Caki2 (cell line): ENCODE measurements around the gene MRPL19. TPM values are rescaled to one million over a fixed set of nuclear protein-coding genes. Genes with fewer than 3 reads are reported as not detected.
"Not testable (repeated sequence)": the region's sequence is repeated elsewhere in the genome, so short reads cannot be mapped to it uniquely, and the experiment has no call there.

Experiments
- DNase-seq: peaks from one replicate; pipeline ENCODE4 v3.0.0-alpha.2; 2015; ENCODE audit warnings: low read depth
- in situ Hi-C: cut with HindIII; loops from 2 replicates; pipeline ENCODE4 v1.10.0; 2016; ENCODE audit warnings: low sequenced_read_pairs, low pct_unique_long_range_greater_than_20kb, mixed read lengths
- total RNA-seq: library from RNA; depleted of rRNA; stranded (reverse); fragments of >200 nt; shearing (Covaris generic); gene quantifications from 2 replicates; pipeline ENCODE4 v1.2.3, GENCODE V29; 2014; ENCODE audit warnings: low replicate concordance

Gene MRPL19
- total RNA-seq, 1 experiment from 2014 or later, result 71.3 TPM

DNA sequence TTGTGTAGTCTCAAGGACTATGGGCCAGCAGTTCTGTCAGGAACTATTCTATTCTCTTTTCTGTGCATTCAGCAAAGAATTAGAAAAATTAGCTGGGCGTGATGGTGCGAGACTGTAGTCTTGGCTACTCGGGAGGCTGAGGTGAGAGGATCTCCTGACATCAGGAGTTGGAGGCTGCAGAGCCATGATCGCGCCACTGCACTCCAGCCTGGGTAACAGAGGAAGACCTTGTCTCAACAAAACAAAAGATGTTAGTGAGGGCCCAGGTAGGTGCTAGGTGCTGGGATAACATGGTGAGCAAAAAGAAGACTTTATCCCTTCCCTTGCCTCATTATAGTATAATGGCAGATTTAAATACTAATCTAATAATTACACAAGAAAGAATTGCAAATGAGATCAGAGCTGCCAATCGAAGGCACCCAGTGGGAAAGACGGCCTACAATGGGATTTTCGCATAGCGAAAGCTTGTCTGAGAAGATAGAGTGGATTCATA is 447 bp upstream of the MRPL19 start:
- in situ Hi-C loops, result no loop called here
- no peak for DNase-seq

DNA sequence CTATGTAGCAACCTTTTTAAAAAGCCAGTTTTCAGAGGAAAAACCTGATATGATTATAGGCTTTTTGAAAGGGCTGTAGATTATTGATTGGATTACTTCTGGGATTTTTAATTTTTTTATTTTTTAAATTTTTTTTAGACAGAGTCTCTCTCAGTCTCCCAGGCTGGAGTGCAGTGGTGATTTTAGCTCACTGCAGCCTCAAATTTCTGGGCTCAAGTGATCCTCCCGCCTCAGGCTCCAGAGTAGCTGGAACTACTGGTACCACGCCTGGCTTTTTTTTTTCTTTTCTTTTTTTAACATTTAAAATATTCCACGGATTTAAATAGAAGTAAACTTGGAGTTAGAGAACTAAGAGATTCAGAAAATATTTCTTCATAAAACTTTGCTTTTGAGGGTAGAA is 1.2 kb downstream of the MRPL19 start:
- no peak for DNase-seq

DNA sequence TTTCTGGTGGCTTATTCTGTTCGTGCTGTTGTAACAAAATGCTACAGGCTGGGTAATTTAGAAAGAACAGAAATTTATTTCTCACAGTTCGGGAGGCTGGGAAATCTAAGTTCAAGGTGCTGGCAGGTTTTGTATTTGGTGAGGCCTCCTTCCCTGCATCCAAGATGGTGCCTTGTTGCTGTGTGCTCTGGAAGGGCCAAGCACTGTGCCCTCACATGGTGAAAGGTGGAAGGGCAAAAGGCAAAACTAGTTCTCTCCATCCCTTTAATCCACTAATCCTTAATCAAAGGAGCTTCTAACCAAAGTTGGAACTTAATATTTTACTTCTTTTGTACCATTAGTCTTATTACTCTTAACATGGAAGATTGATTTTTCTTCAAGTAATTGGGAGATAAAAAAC is 7.4 kb downstream of the MRPL19 start:
- no peak for DNase-seq
- in situ Hi-C loops, result no loop called here

More for the DNA sequence above, 1.2 kb downstream of the MRPL19 start:
- in situ Hi-C loops, result no loop called here

DNA sequence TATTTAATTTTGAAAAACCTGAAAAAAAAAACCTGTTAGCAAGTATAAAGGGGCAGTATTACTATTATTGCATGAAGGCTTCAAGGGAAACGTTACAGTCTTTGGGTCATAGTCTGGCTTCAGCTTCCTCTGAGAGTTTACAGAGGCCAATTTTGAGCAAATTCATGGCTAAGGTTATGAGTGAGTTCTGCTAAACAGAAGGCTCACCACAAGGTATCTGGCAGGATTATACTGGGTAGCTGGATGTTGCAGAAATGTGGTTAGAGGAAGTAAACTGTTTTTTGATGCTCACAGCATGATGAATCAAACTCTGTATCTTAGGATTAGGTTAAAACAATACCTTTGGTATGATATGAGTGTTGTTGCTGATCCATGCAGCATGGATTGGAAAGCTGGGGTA is 9.3 kb downstream of the MRPL19 start:
- no peak for DNase-seq
- in situ Hi-C loops, result no loop called here

DNA sequence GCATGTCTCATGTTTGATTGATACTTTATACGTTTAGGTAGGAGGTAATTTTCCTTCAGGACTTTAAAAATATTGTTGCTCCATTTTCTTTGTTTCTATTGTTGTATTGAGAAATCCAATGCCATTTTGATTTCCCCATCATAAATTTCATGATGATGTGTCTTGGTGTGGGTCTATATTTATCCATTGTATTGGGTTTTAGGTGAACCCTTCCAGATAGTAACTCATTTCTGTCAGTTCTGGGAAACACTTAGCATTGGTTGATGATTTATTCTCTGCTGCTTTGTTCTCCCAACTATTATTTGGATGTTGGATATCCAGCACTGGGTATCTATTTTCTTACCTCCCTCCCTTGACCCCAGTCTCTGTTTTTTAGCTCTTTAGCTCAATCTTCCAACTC is 10.0 kb downstream of the MRPL19 start:
- DNase-seq, result no peak
- in situ Hi-C loops, result no loop called here

DNA sequence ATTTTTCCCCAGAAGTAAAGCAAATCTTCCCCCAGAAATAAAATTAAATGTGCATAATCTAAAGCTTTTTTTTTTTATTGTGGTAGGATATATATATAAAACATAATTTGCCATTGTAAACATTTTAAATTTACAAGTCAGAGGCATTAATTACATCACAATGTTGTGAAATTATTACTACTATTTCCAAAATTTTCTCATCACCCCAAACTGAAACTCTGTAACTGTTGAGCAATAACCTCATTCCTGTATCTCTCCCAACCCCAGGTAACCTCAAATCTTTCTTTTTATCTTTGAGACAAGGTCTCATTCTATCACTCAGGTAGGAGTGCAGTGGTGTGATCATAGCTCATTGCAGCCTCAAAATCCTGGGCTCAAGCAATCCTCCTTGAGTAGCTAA is 11.2 kb downstream of the MRPL19 start:
- in situ Hi-C loops, result no loop called here
- DNase-seq, result no peak

DNA sequence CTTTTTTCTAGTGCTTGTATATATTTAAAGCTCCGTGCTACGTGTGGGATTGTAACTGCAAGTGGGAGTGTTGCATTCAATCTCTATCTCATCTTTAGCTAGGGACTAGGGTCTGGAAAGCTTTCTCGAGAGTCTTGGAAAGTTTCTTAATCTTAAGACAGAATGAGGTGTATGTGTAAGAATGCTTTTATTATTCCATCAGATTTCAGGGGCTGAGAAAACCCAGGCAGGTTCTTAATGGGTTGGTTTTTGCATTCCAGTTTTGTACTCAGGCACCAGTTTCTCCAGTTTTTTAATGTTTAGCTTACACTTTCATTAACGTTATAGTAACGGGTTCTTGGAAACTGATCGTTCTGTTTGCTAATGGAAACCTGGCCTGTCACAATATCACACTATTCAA is 20.3 kb downstream of the MRPL19 start:
- DNase-seq, result no peak
- in situ Hi-C loops, result no loop called here

DNA sequence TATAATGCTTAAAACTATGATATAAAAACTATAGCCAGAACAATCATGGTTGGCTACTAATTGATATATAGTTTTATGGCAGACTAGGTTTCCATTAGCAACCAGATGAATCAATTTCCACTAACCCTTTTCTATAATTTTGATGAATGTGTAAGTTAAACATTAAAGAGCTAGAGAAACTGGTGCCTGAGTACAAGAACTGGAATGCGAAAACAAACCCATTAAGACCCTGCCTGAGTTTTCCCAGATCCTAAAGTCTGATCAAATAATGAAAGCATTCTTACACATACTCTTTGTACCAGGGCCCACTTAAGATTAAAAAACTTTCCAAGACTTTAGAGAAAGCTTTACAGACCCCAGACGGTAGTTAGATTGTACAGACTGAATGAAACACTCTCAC is 21.3 kb downstream of the MRPL19 start:
- in situ Hi-C loops, result no loop called here
- DNase-seq, result no peak

DNA sequence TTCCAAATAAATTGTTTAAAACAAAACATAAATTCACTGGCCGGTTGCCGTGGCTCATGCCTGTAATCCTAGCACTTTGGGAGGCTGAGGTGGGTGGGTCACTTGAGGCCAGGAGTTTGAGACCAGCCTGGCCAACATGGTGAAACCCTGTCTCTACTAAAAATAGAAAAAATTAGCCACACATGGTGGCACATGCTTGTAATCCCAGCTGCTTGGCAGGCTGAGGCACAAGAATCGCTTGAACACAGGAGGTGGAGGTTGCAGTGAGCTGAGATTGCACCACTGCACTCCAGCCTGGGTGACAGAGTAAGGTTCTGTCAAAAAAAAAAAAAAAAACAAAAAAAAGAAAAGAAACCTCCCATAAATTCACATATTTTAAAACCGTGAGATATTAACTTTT is 28.8 kb downstream of the MRPL19 start:
- in situ Hi-C loops, result not testable (repeated sequence)

DNA sequence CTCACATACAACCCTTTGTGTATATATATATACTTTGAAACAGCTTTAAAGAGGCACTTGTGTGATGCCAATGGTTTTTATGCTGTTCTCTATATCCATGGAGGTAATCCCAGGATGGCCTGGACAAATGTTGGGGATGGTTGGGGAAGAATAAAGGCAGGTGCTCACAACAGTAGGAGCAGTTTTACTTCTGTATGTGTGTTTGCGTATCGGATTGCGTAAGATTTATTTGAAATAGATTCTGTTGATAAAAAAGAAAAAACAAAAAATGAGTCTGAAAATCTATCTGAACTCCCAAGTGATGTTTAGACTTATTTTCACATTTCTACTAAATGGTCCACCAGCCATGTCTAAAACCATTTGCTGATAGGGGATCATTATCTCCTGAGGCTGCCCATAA is 29.3 kb downstream of the MRPL19 start:
- no peak for DNase-seq
- in situ Hi-C loops, result no loop called here

More for the DNA sequence above, 28.8 kb downstream of the MRPL19 start:
- DNase-seq, result not testable (repeated sequence)

DNA sequence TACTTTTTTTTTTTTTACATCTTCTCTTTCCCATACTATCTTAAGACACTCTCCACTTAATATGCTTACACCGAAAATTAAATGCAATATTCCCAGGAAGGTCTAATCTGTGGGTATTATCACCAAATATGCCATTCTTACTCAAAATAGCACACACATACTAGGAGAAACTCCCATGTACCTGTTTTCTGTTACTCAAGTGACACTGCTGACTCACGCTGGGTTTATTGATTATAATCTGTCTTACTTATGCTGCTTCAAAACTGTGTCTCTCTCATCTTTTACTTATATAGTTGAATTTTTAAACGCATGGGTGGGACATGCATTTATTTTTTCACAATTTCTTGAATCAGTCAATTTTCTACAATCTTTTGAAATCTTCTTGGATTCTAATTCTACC is 29.9 kb downstream of the MRPL19 start:
- in situ Hi-C loops, result no loop called here
- DNase-seq, result no peak

DNA sequence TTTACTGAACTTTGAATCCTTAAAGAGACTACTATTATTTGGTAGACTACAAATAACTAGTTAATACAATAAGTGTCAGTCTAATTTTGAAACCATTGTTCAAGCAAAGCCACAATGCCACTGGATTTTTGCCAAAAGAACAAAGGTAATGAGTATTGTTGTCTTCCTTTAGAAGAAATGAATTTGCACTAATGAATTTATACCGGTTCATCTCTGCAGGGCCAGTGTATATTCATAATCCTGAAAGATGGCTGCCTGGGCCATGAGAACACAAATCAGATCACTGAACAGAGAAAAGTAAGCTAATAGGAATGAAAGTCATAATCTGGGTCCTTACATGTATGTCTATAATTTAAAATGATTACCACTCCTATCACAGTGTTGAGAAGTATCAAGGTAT is 33.0 kb downstream of the MRPL19 start:
- in situ Hi-C loops, result no loop called here

DNA sequence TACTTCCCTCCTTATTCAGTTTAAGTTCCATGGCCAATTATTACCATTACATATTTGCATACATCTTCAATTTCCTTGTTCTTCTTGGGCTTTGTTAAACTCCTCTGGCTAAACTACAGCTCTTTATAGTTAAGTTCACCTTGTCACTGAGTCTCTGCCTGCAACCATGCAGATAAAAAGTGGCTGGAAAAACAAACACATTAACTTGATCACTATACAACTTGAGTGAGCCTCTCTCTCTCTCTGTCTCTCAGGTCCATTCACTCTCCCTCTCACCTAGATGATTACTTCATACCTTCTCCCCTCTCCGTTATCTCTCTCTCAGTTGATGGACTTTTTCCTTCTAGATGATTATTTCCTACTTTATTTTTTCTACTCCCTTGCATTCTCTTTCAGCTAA is 33.8 kb downstream of the MRPL19 start:
- in situ Hi-C loops, result no loop called here
- no peak for DNase-seq

More for the DNA sequence above, 33.0 kb downstream of the MRPL19 start:
- no peak for DNase-seq

DNA sequence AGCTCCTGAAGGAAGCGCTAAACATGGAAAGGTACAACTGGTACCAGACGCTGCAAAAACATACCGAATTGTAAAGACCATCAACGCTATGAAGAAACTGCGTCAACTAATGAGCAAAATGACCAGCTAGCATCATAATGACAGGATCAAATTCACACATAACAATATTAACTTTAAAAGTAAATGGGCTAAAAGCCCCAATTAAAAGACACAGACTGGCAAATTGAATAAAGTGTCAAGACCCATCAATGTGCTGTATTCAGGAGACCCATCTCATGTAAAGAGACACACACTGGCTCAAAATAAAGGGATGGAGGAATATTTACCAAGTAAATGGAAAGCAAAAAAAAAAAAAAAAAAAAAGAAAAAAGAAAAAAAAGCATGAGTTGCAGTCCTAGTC is 36.8 kb downstream of the MRPL19 start:
- in situ Hi-C loops, DNase-seq: not testable (repeated sequence)

DNA sequence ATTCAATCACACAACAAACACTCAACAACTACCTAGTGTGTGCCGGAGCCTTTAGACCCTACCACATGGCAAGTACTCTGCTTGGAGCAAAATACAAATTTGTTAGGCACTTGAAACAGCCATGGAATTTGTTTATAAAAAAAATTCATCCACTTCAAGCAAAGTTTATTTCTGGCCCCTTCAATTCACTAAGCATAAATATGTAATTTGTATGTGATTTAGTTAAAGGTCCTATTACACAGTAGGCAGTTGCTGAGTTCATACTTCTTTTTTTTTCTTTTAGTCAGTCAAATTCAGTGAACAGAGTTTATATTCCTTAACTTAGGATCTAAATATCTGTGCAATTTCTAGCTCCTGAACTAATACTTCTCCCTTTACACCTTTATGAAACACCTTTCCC is 41.6 kb downstream of the MRPL19 start:
- in situ Hi-C loops, result no loop called here
- no peak for DNase-seq

DNA sequence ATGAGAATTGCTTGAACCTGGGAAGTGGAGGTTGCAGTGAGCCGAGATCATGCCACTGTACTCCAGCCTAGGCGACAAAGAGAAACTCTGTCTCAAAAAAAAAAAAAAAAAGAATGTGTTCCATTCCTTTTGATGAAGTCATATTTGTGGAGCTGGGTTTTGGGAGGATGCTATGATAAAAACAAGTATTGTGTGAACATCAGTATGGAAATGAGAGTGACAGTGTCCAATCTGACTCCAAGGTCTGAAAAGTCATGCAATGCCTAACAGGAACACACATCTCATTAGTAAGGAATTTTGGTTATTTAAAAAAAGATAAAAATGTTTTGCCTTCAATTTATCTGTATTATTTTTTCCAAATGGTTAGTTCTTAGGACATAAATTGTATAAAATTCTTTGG is 52.3 kb downstream of the MRPL19 start:
- DNase-seq, result no peak
- in situ Hi-C loops, result no loop called here

DNA sequence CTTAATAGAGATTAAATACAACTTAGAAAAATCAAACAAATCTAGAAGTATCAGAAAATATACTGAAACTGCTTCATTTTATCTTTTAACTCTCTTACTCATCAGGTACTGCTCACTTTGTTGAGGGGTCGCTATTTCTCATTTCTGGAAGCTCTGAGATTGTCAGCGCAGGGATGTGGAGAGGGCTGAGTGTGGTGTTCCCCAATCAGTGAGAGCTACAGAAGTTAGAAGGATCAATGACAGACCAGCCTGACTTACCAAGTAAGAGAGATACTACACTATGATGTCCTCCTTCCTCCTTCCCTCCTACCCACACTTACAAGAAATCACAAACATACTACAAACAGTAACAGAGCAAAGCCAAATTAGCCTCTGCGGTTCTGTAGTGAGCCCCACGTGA is 56.0 kb downstream of the MRPL19 start:
- in situ Hi-C loops, result no loop called here
- no peak for DNase-seq

DNA sequence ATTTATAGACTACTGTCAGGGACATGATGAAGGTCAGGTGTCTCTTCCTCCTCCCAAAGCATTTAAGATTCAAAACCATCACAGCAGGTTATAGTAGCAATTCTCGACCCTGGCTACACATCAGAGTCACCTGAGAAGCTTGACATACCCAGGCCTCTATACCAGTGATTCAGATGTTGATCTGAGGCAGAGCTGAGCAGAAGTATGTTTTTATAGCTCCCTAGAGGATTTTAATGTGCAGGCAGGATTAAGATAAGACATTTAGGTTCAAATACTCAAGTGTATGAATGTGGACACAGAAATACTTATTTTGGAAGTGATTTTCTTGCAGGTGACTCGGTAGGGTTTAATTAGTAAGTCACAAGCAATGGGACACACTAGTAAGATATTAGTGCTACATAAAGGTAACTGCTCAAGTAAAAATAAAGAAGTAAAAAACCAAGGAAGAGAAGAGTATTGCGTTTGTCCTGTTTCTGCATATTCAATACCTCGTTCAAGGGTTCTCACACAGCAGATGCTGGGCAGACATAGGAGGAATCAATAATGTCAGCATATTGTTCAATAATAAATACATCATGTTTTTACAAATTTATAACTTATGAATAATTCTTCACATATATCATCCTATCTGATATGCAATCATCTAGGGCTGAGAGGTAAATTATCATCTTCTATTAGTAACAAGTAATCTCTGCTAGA is 57.2 kb downstream of the MRPL19 start:
- in situ Hi-C loops, result no loop called here
- no peak for DNase-seq

DNA sequence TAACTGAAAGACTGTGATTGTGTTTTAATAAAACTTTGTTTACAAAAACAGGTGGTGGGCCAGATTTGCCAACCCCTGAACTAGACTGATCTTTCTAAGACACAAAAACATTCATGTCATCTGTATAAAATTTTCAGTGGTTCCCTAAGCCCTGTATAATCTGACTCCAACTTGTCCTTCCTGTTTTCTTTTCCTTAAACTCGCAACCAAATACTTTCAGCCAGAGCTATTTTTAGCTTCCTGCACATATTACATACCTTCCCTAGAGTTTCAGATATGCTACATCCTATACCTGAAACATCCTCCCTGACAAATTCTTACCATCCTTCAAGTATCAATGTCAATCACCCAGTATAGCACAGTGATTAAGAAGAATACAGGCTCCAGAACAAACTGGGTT is 59.3 kb downstream of the MRPL19 start:
- in situ Hi-C loops, result no loop called here
- DNase-seq, result no peak

DNA sequence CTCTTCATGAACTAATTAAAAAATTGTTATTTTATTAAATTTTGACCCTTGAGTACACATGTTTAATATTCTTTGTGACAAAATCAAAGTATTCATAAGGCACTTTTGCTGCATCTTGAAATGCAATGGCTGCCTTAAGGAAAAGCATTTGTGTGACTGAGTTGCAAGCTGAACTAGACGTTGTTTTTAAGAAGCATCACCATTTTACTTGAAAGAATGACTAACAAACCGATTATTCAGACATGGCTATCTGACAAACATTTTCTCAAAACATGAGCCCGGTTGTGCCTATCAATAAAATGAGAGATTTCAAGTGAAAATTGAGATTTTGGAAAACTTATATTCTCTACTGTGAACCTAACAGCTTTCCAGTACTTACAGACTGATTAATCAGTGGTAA is 61.3 kb downstream of the MRPL19 start:
- in situ Hi-C loops, result no loop called here
- no peak for DNase-seq
